Trophoblast cell (in vitro differentiated cells and primary cell): ENCODE data around the gene SMIM30.

Experiments used
- DNase-seq, 2 donors: peaks; one replicate each; pipeline ENCODE4 v3.0.0-alpha.2; 2016
- H2AFZ ChIP-seq: 2 replicates; pipeline ENCODE4 v1.6.1; 2013; ENCODE audit warnings: low read length, moderate library complexity, mild to moderate bottlenecking; ENCODE audit not compliant: insufficient read depth, poor library complexity
- H2AK5ac ChIP-seq: 2 replicates; pipeline ENCODE4 v1.6.1; 2013; ENCODE audit warnings: mild to moderate bottlenecking, low read length
- H2BK120ac ChIP-seq: 2 replicates; pipeline ENCODE4 v1.6.1; 2013; ENCODE audit warnings: low read length, mild to moderate bottlenecking, moderate library complexity; ENCODE audit not compliant: insufficient read depth, poor library complexity
- H2BK12ac ChIP-seq: 2 replicates; pipeline ENCODE4 v1.6.1; 2013; ENCODE audit warnings: mild to moderate bottlenecking, low read length, moderate library complexity
- H2BK5ac ChIP-seq: 2 replicates; pipeline ENCODE4 v1.6.1; 2013; ENCODE audit warnings: low read length, low read depth, moderate library complexity, mild to moderate bottlenecking; ENCODE audit not compliant: poor library complexity
- H3K14ac ChIP-seq: 2 replicates; pipeline ENCODE4 v1.6.1; 2013; ENCODE audit warnings: mild to moderate bottlenecking, low read length
- H3K18ac ChIP-seq: 2 replicates; pipeline ENCODE4 v1.6.1; 2013; ENCODE audit warnings: mild to moderate bottlenecking, low read length
- H3K23ac ChIP-seq: 2 replicates; pipeline ENCODE4 v1.6.1; 2013; ENCODE audit warnings: low read length
- H3K27ac ChIP-seq: 2 replicates; pipeline ENCODE4 v1.5.1; 2013; ENCODE audit warnings: low read depth, mild to moderate bottlenecking, inconsistent platforms, low read length, moderate library complexity
- H3K27me3 ChIP-seq: 2 replicates; pipeline ENCODE4 v1.6.1; 2013; ENCODE audit warnings: inconsistent platforms, mild to moderate bottlenecking, low read length, moderate library complexity; ENCODE audit not compliant: insufficient read depth
- H3K36me3 ChIP-seq, 2 experiments: 1 replicate in 1 of 2; 2 replicates in 1 of 2; pipeline ENCODE4 v1.6.1; 2013; ENCODE audit warnings: low read length in 2 of 2, mild to moderate bottlenecking in 2 of 2, moderate library complexity in 1 of 2; ENCODE audit not compliant: insufficient read depth in 2 of 2, control insufficient read depth in 1 of 2
- H3K4ac ChIP-seq: 2 replicates; pipeline ENCODE4 v1.6.1; 2013; ENCODE audit warnings: low read depth, mild to moderate bottlenecking, low read length, moderate library complexity
- H3K4me1 ChIP-seq, 2 experiments: 1 replicate in 1 of 2; 2 replicates in 1 of 2; pipeline ENCODE4 v1.6.1; 2013; ENCODE audit warnings: low read length in 2 of 2, mild to moderate bottlenecking in 2 of 2, moderate library complexity in 1 of 2; ENCODE audit not compliant: insufficient read depth in 2 of 2, control insufficient read depth in 1 of 2
- H3K4me2 ChIP-seq: 2 replicates; pipeline ENCODE4 v1.6.1; 2013; ENCODE audit warnings: inconsistent platforms, mild to moderate bottlenecking, low read length, moderate library complexity
- H3K4me3 ChIP-seq: 2 replicates; pipeline ENCODE4 v1.5.1; 2013; ENCODE audit warnings: mild to moderate bottlenecking, low read depth, low read length, inconsistent platforms
- H3K79me1 ChIP-seq: one replicate; pipeline ENCODE4 v1.6.1; 2013; ENCODE audit warnings: low read length
- H3K79me2 ChIP-seq: 2 replicates; pipeline ENCODE4 v1.6.1; 2013; ENCODE audit warnings: low read length, mild to moderate bottlenecking; ENCODE audit not compliant: control insufficient read depth, insufficient read depth, poor library complexity
- H3K9ac ChIP-seq: 2 replicates; pipeline ENCODE4 v1.6.1; 2013; ENCODE audit warnings: mild to moderate bottlenecking, low read length
- H3K9me3 ChIP-seq: 2 replicates; pipeline ENCODE4 v1.6.1; 2013; ENCODE audit warnings: low read depth, mild to moderate bottlenecking, control low read depth, inconsistent platforms, low read length; ENCODE audit not compliant: insufficient read depth
- H4K12ac ChIP-seq: 2 replicates; pipeline ENCODE4 v1.6.1; 2013; ENCODE audit warnings: low read depth, mild to moderate bottlenecking, low read length, moderate library complexity
- H4K8ac ChIP-seq: 2 replicates; pipeline ENCODE4 v1.6.1; 2013; ENCODE audit warnings: low read depth, mild to moderate bottlenecking, low read length, moderate library complexity
- H4K91ac ChIP-seq: one replicate; pipeline ENCODE4 v1.6.1; 2013; ENCODE audit warnings: low read depth, mild to moderate bottlenecking, low read length, moderate library complexity
- WGBS: extraction: QIAGEN DNeasy Blood & Tissue Kit; methylation state at CpG from one replicate; pipeline ENCODE4 v1.1.7; 2013; ENCODE audit warnings: missing lambda C conversion rate; ENCODE audit not compliant: insufficient read length, insufficient coverage; ENCODE audit errors: extremely low coverage; 5-methylcytosine and 5-hydroxymethylcytosine counted together

SMIM30 gene

GRCh38 chr7:113158756-113159155 lies 40.4 kb upstream of the SMIM30 start:
- H3K23ac ChIP-seq = no peak overlapping the region
- H3K4me1 ChIP-seq = no peaks in the 10 kb centered on the region
- H4K91ac ChIP-seq = no peak overlapping the region
- H3K9ac ChIP-seq = no peak overlapping the region
- no peak overlapping the region for H3K27ac ChIP-seq
- H3K4me3 ChIP-seq = no peak overlapping the region
- no peak overlapping the region for H2BK5ac ChIP-seq
- no peaks in the 10 kb centered on the region for H3K36me3 ChIP-seq
- no peak for DNase-seq
- no peaks in the 10 kb centered on the region for H3K79me1 ChIP-seq
- H3K4me2 ChIP-seq = no peak overlapping the region
- no peaks in the 10 kb centered on the region for H3K9me3 ChIP-seq
- H3K14ac ChIP-seq = no peak overlapping the region
- no peak overlapping the region for H2AFZ ChIP-seq
- H3K4ac ChIP-seq = no peak overlapping the region
- H3K79me2 ChIP-seq = no peaks in the 10 kb centered on the region
- H4K8ac ChIP-seq = no peak overlapping the region
- no peak overlapping the region for H3K18ac ChIP-seq
- no peak overlapping the region for H2AK5ac ChIP-seq
- H4K12ac ChIP-seq = no peak overlapping the region
- no peak overlapping the region for H2BK120ac ChIP-seq
- WGBS = no CpG with 5 or more reads among the region's 2 CpGs
- H2BK12ac ChIP-seq = no peak overlapping the region
- H3K27me3 ChIP-seq = no peaks in the 10 kb centered on the region

GRCh38 chr7:113154117-113154516 lies 35.8 kb upstream of the SMIM30 start:
- Histone ChIP-seq H2BK5ac (no peak overlapping the region), H3K23ac (no peak overlapping the region), H4K91ac (no peak overlapping the region), H3K14ac (no peak overlapping the region), H3K27ac (no peak overlapping the region), H3K27me3 (no peaks in the 10 kb centered on the region), H3K4me1 (no peaks in the 10 kb centered on the region), H4K12ac (no peak overlapping the region), H2BK120ac (no peak overlapping the region), H3K36me3 (no peaks in the 10 kb centered on the region), H3K79me1 (no peaks in the 10 kb centered on the region), H3K9ac (no peak overlapping the region), H3K4ac (no peak overlapping the region), H2AK5ac (no peak overlapping the region), H3K4me3 (no peak overlapping the region), H4K8ac (no peak overlapping the region), H3K9me3 (no peaks in the 10 kb centered on the region), H3K4me2 (no peak overlapping the region), H2AFZ (no peak overlapping the region), H3K18ac (no peak overlapping the region), H2BK12ac (no peak overlapping the region), H3K79me2 (no peaks in the 10 kb centered on the region)
- DNase-seq = no peak
- WGBS = no CpG with 5 or more reads among the region's 3 CpGs

GRCh38 chr7:113144817-113145216 lies 26.5 kb upstream of the SMIM30 start:
- H3K14ac ChIP-seq = no peak overlapping the region
- H4K12ac ChIP-seq = no peak overlapping the region
- no peaks in the 10 kb centered on the region for H3K36me3 ChIP-seq
- no peak overlapping the region for H2AFZ ChIP-seq
- H3K27me3 ChIP-seq = no peaks in the 10 kb centered on the region
- H3K9me3 ChIP-seq = no peaks in the 10 kb centered on the region
- WGBS = no CpG with 5 or more reads among the region's 1 CpG
- no peaks in the 10 kb centered on the region for H3K79me1 ChIP-seq
- H4K8ac ChIP-seq = no peak overlapping the region
- no peak overlapping the region for H3K23ac ChIP-seq
- no peak for DNase-seq
- no peak overlapping the region for H2BK12ac ChIP-seq
- no peak overlapping the region for H3K4me2 ChIP-seq
- no peak overlapping the region for H2BK5ac ChIP-seq
- H3K27ac ChIP-seq = no peak overlapping the region
- H2AK5ac ChIP-seq = no peak overlapping the region
- no peak overlapping the region for H3K9ac ChIP-seq
- H3K79me2 ChIP-seq = no peaks in the 10 kb centered on the region
- H2BK120ac ChIP-seq = no peak overlapping the region
- no peak overlapping the region for H3K4me3 ChIP-seq
- H3K4ac ChIP-seq = no peak overlapping the region
- no peak overlapping the region for H4K91ac ChIP-seq
- no peak overlapping the region for H3K18ac ChIP-seq
- H3K4me1 ChIP-seq = peaks cover 0 to 5% of the 10 kb centered on the region in 2 experiments

- H3K36me3 ChIP-seq = no peaks in the 10 kb centered on the region
- H3K4ac ChIP-seq = no peak overlapping the region
- no peak overlapping the region for H3K9ac ChIP-seq
- no peak overlapping the region for H4K91ac ChIP-seq
- no peak overlapping the region for H2BK120ac ChIP-seq
- WGBS = no CpG with 5 or more reads among the region's 2 CpGs
- H3K18ac ChIP-seq = no peak overlapping the region
- peaks cover 0 to 5% of the 10 kb centered on the region in 2 experiments for H3K4me1 ChIP-seq
- no peak overlapping the region for H2AFZ ChIP-seq
- no peak overlapping the region for H3K23ac ChIP-seq
- no peaks in the 10 kb centered on the region for H3K79me1 ChIP-seq
- H3K4me2 ChIP-seq = no peak overlapping the region
- no peak overlapping the region for H2AK5ac ChIP-seq
- no peaks in the 10 kb centered on the region for H3K79me2 ChIP-seq
- no peak overlapping the region for H2BK5ac ChIP-seq
- no peak overlapping the region for H4K12ac ChIP-seq
- H4K8ac ChIP-seq = no peak overlapping the region
- no peak overlapping the region for H3K4me3 ChIP-seq
- H3K27ac ChIP-seq = no peak overlapping the region
- no peak for DNase-seq
- no peak overlapping the region for H3K14ac ChIP-seq
- H2BK12ac ChIP-seq = no peak overlapping the region
- no peaks in the 10 kb centered on the region for H3K9me3 ChIP-seq
- no peaks in the 10 kb centered on the region for H3K27me3 ChIP-seq
Observed at GRCh38 chr7:113143486-113144257, 25.3 kb upstream of the SMIM30 start.
